ENCODE measurements around the gene GPR162. TPM values are rescaled to one million over a fixed set of nuclear protein-coding genes. Genes with fewer than 3 reads are reported as not detected.

Gene GPR162
- total and polyA plus RNA-seq, 10 of the 15 experiments (the other 5 are each of a cell fraction or from before 2014, with no cell fraction given), result not detected

DNA sequence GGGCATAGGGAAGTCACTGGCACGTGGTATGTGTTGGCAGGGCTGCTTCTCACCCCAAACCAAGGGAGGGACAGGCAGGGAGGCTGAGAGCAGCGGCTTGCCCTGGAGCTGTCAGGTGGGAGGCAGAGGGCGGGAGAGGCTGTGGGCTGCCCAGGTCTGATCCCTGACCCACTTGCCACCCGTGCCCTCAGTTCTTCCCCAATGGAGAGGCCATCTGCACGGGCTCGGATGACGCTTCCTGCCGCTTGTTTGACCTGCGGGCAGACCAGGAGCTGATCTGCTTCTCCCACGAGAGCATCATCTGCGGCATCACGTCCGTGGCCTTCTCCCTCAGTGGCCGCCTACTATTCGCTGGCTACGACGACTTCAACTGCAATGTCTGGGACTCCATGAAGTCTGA is 23.8 kb downstream of the GPR162 start:
- H3K9me3 ChIP-seq (replicated peaks; ENCODE audit: control insufficient read depth, insufficient read depth, low read length), result no peaks in the 10 kb centered on the region
- TF ChIP-seq, protein P1, sequence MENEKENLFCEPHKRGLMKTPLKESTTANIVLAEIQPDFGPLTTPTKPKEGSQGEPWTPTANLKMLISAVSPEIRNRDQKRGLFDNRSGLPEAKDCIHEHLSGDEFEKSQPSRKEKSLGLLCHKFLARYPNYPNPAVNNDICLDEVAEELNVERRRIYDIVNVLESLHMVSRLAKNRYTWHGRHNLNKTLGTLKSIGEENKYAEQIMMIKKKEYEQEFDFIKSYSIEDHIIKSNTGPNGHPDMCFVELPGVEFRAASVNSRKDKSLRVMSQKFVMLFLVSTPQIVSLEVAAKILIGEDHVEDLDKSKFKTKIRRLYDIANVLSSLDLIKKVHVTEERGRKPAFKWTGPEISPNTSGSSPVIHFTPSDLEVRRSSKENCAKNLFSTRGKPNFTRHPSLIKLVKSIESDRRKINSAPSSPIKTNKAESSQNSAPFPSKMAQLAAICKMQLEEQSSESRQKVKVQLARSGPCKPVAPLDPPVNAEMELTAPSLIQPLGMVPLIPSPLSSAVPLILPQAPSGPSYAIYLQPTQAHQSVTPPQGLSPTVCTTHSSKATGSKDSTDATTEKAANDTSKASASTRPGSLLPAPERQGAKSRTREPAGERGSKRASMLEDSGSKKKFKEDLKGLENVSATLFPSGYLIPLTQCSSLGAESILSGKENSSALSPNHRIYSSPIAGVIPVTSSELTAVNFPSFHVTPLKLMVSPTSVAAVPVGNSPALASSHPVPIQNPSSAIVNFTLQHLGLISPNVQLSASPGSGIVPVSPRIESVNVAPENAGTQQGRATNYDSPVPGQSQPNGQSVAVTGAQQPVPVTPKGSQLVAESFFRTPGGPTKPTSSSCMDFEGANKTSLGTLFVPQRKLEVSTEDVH (IDR thresholded peaks at IDR 0.05; ENCODE audit: low read depth, partially characterized antibody), result no peak
- no peak for TF ChIP-seq BMI1 (IDR thresholded peaks at IDR 0.05; ENCODE audit: borderline replicate concordance)
- peak; percentile 40; the same call in 1 of the 2 replicates for TF ChIP-seq POLR2A (IDR thresholded peaks at IDR 0.05; ENCODE audit: low read depth, low read length)
- no peak for ATAC-seq
- H3K4me2 ChIP-seq (ENCODE audit: control insufficient read depth, insufficient read depth), result no peak overlapping the region
- no TSS peak for BruUV-seq (replicated peaks)
- H3K4me3 ChIP-seq, result no peak overlapping the region
- intact Hi-C loops (cut with micrococcal nuclease; ENCODE audit: unreplicated experiment), result no loop called here
- in situ Hi-C loops (cut with MboI), result no loop called here
- peaks cover 16% of the 10 kb centered on the region for H3K79me2 ChIP-seq (ENCODE audit: control insufficient read depth, insufficient read depth, low read length)
- H3K4me1 ChIP-seq (ENCODE audit: control insufficient read depth, insufficient read depth, low read length), result peaks cover 19% of the 10 kb centered on the region
- ChIA-PET RAD21 (ENCODE audit: unreplicated experiment) (interaction anchor here (1.0 kb wide), 1 partner anchor 46 kb away, joined by 3 read pairs; no protein-coding TSS in a partner anchor), POLR2A (interaction anchor here (0.6 kb wide), 1 partner anchor 11 kb away, joined by 3 read pairs; no protein-coding TSS in a partner anchor), CTCF (interaction anchor here (1.4 to 3.0 kb wide), 2 partner anchors 10 to 25 kb away, joined by 4 to 16 read pairs; no protein-coding TSS in a partner anchor), SMC1A (ENCODE audit: uncharacterized antibody, unreplicated experiment) (interaction anchor here (0.6 kb wide), 1 partner anchor 188 kb away, joined by 3 read pairs; no protein-coding TSS in a partner anchor)
- H2AFZ ChIP-seq (ENCODE audit: control insufficient read depth, low read depth, low read length), result no peak overlapping the region
- peaks cover 0 to 11% of the 10 kb centered on the region in 2 experiments; a peak in 3 of 4 replicates for H3K36me3 ChIP-seq (ENCODE audit: control insufficient read depth in 2 of 2, insufficient read depth in 2 of 2, low read length in 1 of 2)
- no peak for DNase-seq (ENCODE audit: low read depth, low spot score)
- H4K20me1 ChIP-seq (ENCODE audit: control insufficient read depth, insufficient read depth), result no peaks in the 10 kb centered on the region
- no peak overlapping the region for H3K27ac ChIP-seq (ENCODE audit: control insufficient read depth, insufficient read depth)
- WGBS (ENCODE audit: insufficient coverage, insufficient replicate concordance, low lambda C conversion rate, missing lambda C conversion rate), result 94% methylated on average over 17 of the region's 17 CpGs
- H3K9ac ChIP-seq (ENCODE audit: control insufficient read depth, insufficient read depth, low read length), result no peak overlapping the region
- H3K27me3 ChIP-seq (replicated peaks in 1 of 2; ENCODE audit: control insufficient read depth in 2 of 2, insufficient read depth in 2 of 2, low read length in 1 of 2), result no peaks in the 10 kb centered on the region
- no peak for FAIRE-seq

Data from GM12878 (cell line).